OCI-LY7 (cell line): ENCODE measurements around the gene ZNF831.

ENCODE experiments used
- EZH2phosphoT487 ChIP-seq: fragments of 200-600 bp; sonication (generic); IDR thresholded peaks from 2 replicates; pipeline ENCODE4 v1.6.1; 2018; ENCODE audit warnings: low read depth, borderline replicate concordance, mild to moderate bottlenecking, mixed run types, antibody characterized with exemption, low read length, moderate library complexity, mixed read lengths
- TF ChIP-seq, protein P1 (sequence below): fragments of 200-600 bp; sonication (generic); conservative IDR thresholded peaks from 2 replicates; pipeline ENCODE4 v1.5.1; 2014; ENCODE audit warnings: mild to moderate bottlenecking, antibody characterized with exemption, low read length, moderate library complexity, mixed read lengths

- TF ChIP-seq, protein P1, sequence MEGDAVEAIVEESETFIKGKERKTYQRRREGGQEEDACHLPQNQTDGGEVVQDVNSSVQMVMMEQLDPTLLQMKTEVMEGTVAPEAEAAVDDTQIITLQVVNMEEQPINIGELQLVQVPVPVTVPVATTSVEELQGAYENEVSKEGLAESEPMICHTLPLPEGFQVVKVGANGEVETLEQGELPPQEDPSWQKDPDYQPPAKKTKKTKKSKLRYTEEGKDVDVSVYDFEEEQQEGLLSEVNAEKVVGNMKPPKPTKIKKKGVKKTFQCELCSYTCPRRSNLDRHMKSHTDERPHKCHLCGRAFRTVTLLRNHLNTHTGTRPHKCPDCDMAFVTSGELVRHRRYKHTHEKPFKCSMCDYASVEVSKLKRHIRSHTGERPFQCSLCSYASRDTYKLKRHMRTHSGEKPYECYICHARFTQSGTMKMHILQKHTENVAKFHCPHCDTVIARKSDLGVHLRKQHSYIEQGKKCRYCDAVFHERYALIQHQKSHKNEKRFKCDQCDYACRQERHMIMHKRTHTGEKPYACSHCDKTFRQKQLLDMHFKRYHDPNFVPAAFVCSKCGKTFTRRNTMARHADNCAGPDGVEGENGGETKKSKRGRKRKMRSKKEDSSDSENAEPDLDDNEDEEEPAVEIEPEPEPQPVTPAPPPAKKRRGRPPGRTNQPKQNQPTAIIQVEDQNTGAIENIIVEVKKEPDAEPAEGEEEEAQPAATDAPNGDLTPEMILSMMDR: no peak
- no peak for TF ChIP-seq EZH2phosphoT487
Measured at GRCh38 chr20:59240006-59240405, 76.4 kb downstream of the ZNF831 start.
